CD4-positive, alpha-beta memory T cell (primary cell): ENCODE measurements around the gene KBTBD12. TPM values are rescaled to one million over a fixed set of nuclear protein-coding genes. Genes with fewer than 3 reads are reported as not detected.

Source experiments
- CTCF ChIA-PET: fragments of 350-600 bp; sonication (Branson Sonifier 250); formaldehyde crosslinking; loops from one replicate; lab custom pipeline; 2021; ENCODE audit warnings: inconsistent platforms; ENCODE audit not compliant: partially characterized antibody; lab: Charles Lee
- POLR2A ChIA-PET: fragments of 350-600 bp; sonication (Branson Sonifier 250); formaldehyde crosslinking; loops from one replicate; lab custom pipeline; 2021; ENCODE audit not compliant: partially characterized antibody; lab: Charles Lee
- DNase-seq, 5 donors: peaks; one replicate each; pipeline versions ENCODE4 v3.0.0 to v3.0.0-alpha.2; 2020 to 2022; ENCODE audit warnings: mixed read lengths in 1 of 5
- H3K27ac ChIP-seq: one replicate; pipeline ENCODE4 v1.7.0; 2013; ENCODE audit warnings: low read depth, low read length
- H3K27me3 ChIP-seq: 2 replicates; pipeline ENCODE4 v1.7.0; 2013; ENCODE audit warnings: mild to moderate bottlenecking, low read length, moderate library complexity; ENCODE audit not compliant: insufficient read depth
- H3K36me3 ChIP-seq: 2 replicates; pipeline ENCODE4 v1.7.0; 2013; ENCODE audit warnings: mild to moderate bottlenecking, low read length, moderate library complexity; ENCODE audit not compliant: insufficient read depth
- H3K4me1 ChIP-seq: 2 replicates; pipeline ENCODE4 v1.7.0; 2013; ENCODE audit warnings: mild to moderate bottlenecking, low read length, moderate library complexity; ENCODE audit not compliant: insufficient read depth
- H3K4me3 ChIP-seq, 2 donors: one replicate each; pipeline ENCODE4 v1.7.0; 2013; ENCODE audit warnings: low read length in 2 of 2, mild to moderate bottlenecking in 1 of 2
- H3K9me3 ChIP-seq, 2 donors: one replicate each; pipeline ENCODE4 v1.7.0; 2013; ENCODE audit warnings: low read length in 2 of 2, control low read depth in 1 of 2; ENCODE audit not compliant: control insufficient read depth in 1 of 2
- H3K27ac Mint-ChIP-seq, 7 donors: one replicate each; pipeline ENCODE4 v1.8.0; 2020 to 2021; ENCODE audit warnings: mixed read lengths in 7 of 7, mild to moderate bottlenecking in 6 of 7, inconsistent platforms in 3 of 7, moderate library complexity in 3 of 7
- H3K27me3 Mint-ChIP-seq, 2 donors: one replicate each; pipeline ENCODE4 v1.8.0; 2020 to 2021; ENCODE audit warnings: mixed read lengths in 2 of 2
- H3K36me3 Mint-ChIP-seq, 2 donors: one replicate each; pipeline ENCODE4 v1.8.0; 2020 to 2021; ENCODE audit warnings: mixed read lengths in 2 of 2, inconsistent platforms in 1 of 2, mild to moderate bottlenecking in 1 of 2
- H3K4me1 Mint-ChIP-seq, 4 donors: one replicate each; pipeline ENCODE4 v1.8.0; 2020 to 2021; ENCODE audit warnings: mixed read lengths in 4 of 4, mild to moderate bottlenecking in 1 of 4
- H3K4me3 Mint-ChIP-seq, 8 donors: one replicate each; pipeline ENCODE4 v1.8.0; 2020 to 2021; ENCODE audit warnings: mixed read lengths in 8 of 8, mild to moderate bottlenecking in 7 of 8, moderate library complexity in 6 of 8, inconsistent platforms in 3 of 8
- H3K9me3 Mint-ChIP-seq, 8 donors: one replicate each; pipeline ENCODE4 v1.8.0; 2020 to 2021; ENCODE audit warnings: mixed read lengths in 8 of 8, mild to moderate bottlenecking in 5 of 8, inconsistent platforms in 3 of 8, moderate library complexity in 1 of 8
- intact Hi-C: fragments of 100-400 bp; cut with micrococcal nuclease; formaldehyde crosslinking; loops from one replicate; pipeline ENCODE4 v1.15.1; 2023
- polyA plus RNA-seq, 2 donors: library from polyadenylated mRNA; unstranded; fragments of 300-500 nt; fragmentation: Illumina TruSeq; gene quantifications; one replicate each; pipeline ENCODE4 v1.2.3, GENCODE V29; 2021
- total RNA-seq, 2 experiments: library from RNA; stranded (reverse); gene quantifications; one replicate each; pipeline ENCODE4 v1.2.3, GENCODE V29; 2021

KBTBD12 gene
- total and polyA plus RNA-seq, 4 experiments from 2014 or later = 0.06 TPM; not detected in 3

DNA sequence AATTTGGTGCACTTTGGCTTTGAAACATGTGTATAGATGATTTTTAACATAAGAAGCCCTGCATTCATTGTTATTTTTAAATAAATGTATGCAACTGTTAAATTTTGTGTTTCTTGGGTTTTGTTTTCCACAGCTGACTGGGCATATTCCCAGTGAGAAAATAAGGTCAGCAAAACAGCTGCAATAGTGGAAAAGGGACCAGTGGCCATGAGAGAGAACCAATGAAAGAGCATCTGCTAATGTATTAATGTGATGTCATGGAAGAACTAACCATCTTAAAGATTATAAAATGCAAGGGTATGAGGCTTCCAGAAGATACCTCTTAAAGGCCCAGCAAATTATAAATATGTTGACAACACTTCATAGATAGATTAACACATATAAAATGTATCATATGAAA lies 31.0 kb upstream of the KBTBD12 start:
- Histone ChIP-seq H3K27me3 (no peaks in the 10 kb centered on the region), H3K36me3 (no peaks in the 10 kb centered on the region), H3K4me3 (no peak overlapping the region), H3K9me3 (no peaks in the 10 kb centered on the region), H3K4me1 (no peaks in the 10 kb centered on the region), H3K27ac (no peak overlapping the region)
- H3K27ac Mint-ChIP-seq = no peak overlapping the region
- H3K27me3 Mint-ChIP-seq = peaks cover 14 to 21% of the 10 kb centered on the region in 2 donors
- H3K4me1 Mint-ChIP-seq = no peaks in the 10 kb centered on the region
- DNase-seq = no peak
- no peak overlapping the region for H3K4me3 Mint-ChIP-seq
- CTCF ChIA-PET = no interaction called here
- H3K9me3 Mint-ChIP-seq = peaks cover 0 to 4% (median 0%) of the 10 kb centered on the region in 8 donors
- intact Hi-C loops = no loop called here
- H3K36me3 Mint-ChIP-seq = no peaks in the 10 kb centered on the region
- POLR2A ChIA-PET = no interaction called here

DNA sequence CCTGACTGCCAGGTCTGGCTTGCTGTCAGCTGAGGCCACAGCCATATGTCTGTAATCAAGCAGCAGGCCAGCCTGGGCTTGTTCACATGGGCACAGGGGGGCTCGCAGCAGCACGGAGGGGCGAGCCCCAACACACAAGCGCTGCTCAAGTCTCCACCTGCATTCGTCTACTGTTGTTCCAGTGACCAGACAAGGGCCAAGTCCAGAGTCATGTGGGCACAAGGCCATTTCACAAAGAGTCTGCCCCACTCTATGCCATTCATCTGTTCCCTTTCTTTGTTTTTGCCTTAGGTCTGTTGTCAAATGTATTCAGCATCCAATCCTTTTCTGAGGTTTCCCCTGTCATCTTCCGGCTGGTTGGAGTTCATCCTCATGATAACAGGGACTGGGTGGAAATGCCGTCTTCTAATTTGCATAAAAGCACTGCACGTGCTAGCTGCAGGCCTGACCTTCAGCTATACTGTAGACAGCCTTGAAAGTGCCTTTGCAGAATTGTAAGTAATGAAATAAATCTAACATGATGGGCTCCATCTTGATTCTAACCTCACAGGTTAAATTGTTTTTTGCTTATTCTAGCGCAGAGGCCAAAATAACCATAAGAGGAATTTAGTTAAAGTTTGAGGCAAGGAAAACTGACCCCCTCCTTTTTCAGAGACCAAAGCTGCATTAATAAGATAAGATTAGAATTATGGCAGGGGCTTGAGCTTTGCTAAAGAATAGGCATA lies 28.6 kb upstream of the KBTBD12 start:
- H3K9me3 ChIP-seq = peaks cover 0 to 3% of the 10 kb centered on the region in 2 donors
- H3K4me3 ChIP-seq = no peak overlapping the region
- H3K4me1 Mint-ChIP-seq = no peaks in the 10 kb centered on the region
- no peak for DNase-seq
- H3K4me1 ChIP-seq = no peaks in the 10 kb centered on the region
- peaks cover 2 to 4% of the 10 kb centered on the region in 2 donors for H3K36me3 Mint-ChIP-seq
- peaks cover 11 to 15% of the 10 kb centered on the region in 2 donors for H3K27me3 Mint-ChIP-seq
- no peak overlapping the region for H3K27ac Mint-ChIP-seq
- H3K4me3 Mint-ChIP-seq = no peak overlapping the region
- intact Hi-C loops = no loop called here
- H3K27ac ChIP-seq = no peak overlapping the region
- peaks cover 0 to 16% (median 11%) of the 10 kb centered on the region in 8 donors for H3K9me3 Mint-ChIP-seq
- ChIA-PET CTCF (no interaction called here), POLR2A (no interaction called here)
- no peaks in the 10 kb centered on the region for H3K27me3 ChIP-seq
- no peaks in the 10 kb centered on the region for H3K36me3 ChIP-seq

DNA sequence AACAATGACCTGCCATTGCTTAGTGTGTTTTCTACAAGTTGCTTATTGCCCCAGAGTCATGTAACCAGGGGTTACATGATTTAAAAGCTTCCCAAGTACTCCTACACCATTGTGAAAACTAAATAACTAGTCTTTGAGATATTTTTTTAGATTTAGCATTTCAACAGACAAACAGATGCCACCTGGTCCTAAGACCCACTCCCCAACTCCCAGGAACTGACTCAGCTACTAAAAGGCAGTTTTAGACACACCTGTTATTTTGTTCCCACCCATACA lies 28.1 kb upstream of the KBTBD12 start:
- Histone ChIP-seq H3K4me3 (no peak overlapping the region), H3K27ac (no peak overlapping the region), H3K27me3 (no peaks in the 10 kb centered on the region), H3K36me3 (no peaks in the 10 kb centered on the region), H3K9me3 (peaks cover 0 to 4% of the 10 kb centered on the region in 2 donors), H3K4me1 (no peaks in the 10 kb centered on the region)
- H3K4me1 Mint-ChIP-seq = no peaks in the 10 kb centered on the region
- no peak overlapping the region for H3K4me3 Mint-ChIP-seq
- CTCF ChIA-PET = no interaction called here
- POLR2A ChIA-PET = no interaction called here
- DNase-seq = no peak
- peaks cover 8 to 13% of the 10 kb centered on the region in 2 donors for H3K27me3 Mint-ChIP-seq
- H3K36me3 Mint-ChIP-seq = peaks cover 2 to 4% of the 10 kb centered on the region in 2 donors
- peak overlapping the region in 1 of 7 donors; percentile 27 for H3K27ac Mint-ChIP-seq
- intact Hi-C loops = no loop called here
- H3K9me3 Mint-ChIP-seq = peaks cover 0 to 20% (median 14%) of the 10 kb centered on the region in 8 donors

DNA sequence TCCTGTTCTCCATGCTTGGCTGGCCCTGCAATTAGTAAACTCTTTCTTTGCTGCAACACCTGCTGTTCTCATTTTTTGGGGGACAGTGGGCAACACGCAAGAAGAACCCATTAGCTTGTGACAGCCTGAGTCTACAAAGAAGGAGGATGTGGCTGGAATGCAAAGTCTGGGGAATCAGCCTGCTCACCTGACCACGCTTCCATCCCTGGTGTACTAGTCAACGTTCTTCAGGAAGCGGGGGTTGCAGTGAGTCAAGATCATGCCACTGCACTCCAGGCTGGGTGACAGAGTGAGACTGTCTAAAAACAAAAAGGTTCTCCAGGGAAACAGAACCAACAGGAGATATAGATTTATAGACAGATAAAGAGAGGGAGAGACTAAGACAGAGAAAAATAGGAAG lies 27.7 kb upstream of the KBTBD12 start:
- H3K9me3 ChIP-seq = peaks cover 0 to 4% of the 10 kb centered on the region in 2 donors
- no peaks in the 10 kb centered on the region for H3K4me1 ChIP-seq
- Mint-ChIP-seq H3K27ac (no peak overlapping the region), H3K4me3 (no peak overlapping the region), H3K27me3 (peaks cover 9 to 11% of the 10 kb centered on the region in 2 donors), H3K4me1 (no peaks in the 10 kb centered on the region), H3K36me3 (peaks cover 4% of the 10 kb centered on the region in 2 donors), H3K9me3 (peaks cover 0 to 24% (median 16%) of the 10 kb centered on the region in 8 donors)
- no peak overlapping the region for H3K4me3 ChIP-seq
- POLR2A ChIA-PET = no interaction called here
- DNase-seq = no peak
- intact Hi-C loops = no loop called here
- CTCF ChIA-PET = no interaction called here
- H3K27ac ChIP-seq = no peak overlapping the region
- H3K27me3 ChIP-seq = no peaks in the 10 kb centered on the region
- no peaks in the 10 kb centered on the region for H3K36me3 ChIP-seq

DNA sequence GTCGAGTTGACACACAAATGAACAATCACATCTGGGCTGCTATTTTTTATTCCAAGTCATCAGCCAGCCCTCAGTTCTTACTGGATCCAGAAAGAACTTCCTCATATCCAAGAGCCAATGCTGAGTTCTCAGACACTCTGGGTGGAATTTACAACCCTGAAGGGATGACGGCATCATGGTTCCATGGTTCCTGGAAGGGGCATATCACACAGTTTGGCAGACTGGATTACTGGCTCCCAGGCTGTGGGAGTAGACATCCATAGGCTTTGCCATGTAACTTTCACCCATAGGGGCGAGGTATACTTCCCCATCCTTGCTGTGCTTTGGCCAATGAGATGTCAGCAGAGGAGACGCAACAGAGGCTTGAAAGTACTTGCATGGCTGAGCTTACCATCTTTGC lies 26.9 kb upstream of the KBTBD12 start:
- H3K9me3 ChIP-seq = peaks cover 0 to 4% of the 10 kb centered on the region in 2 donors
- no peak overlapping the region for H3K4me3 ChIP-seq
- intact Hi-C loops = no loop called here
- H3K27ac ChIP-seq = no peak overlapping the region
- Mint-ChIP-seq H3K27ac (no peak overlapping the region), H3K27me3 (peaks cover 8 to 10% of the 10 kb centered on the region in 2 donors), H3K4me3 (no peak overlapping the region), H3K4me1 (no peaks in the 10 kb centered on the region), H3K9me3 (peaks cover 0 to 31% (median 18%) of the 10 kb centered on the region in 8 donors), H3K36me3 (peaks cover 4% of the 10 kb centered on the region in 2 donors)
- H3K27me3 ChIP-seq = no peaks in the 10 kb centered on the region
- DNase-seq = no peak
- no peaks in the 10 kb centered on the region for H3K36me3 ChIP-seq
- POLR2A ChIA-PET = no interaction called here
- H3K4me1 ChIP-seq = no peaks in the 10 kb centered on the region
- CTCF ChIA-PET = no interaction called here

DNA sequence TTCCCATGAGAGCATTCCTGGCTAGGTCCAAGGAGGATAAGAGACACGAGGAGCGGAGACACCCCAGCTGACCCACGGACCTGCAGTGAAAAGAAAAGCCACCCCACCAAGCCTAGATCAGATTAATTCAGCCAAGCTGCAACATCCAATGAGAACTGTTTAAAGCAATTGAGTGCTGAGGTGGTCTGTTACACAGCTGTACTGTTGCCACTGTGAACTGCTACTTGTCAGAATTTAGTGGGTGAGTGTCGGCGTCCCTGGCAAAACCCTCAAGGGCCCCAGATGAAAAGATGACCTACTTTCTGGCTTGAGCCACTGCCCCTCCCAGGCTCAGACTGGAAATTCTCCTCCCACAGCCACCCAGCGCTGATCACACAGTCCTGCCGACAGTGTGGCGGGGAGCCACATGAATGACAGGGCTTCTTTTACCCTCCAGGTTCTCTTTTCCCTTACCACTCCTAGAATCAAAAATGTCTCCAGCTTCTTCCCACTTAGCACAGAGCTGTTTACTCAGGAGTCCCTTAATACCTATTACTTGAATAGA lies 26.4 kb upstream of the KBTBD12 start:
- no peak overlapping the region for H3K27ac Mint-ChIP-seq
- H3K4me3 Mint-ChIP-seq = no peak overlapping the region
- CTCF ChIA-PET = no interaction called here

DNA sequence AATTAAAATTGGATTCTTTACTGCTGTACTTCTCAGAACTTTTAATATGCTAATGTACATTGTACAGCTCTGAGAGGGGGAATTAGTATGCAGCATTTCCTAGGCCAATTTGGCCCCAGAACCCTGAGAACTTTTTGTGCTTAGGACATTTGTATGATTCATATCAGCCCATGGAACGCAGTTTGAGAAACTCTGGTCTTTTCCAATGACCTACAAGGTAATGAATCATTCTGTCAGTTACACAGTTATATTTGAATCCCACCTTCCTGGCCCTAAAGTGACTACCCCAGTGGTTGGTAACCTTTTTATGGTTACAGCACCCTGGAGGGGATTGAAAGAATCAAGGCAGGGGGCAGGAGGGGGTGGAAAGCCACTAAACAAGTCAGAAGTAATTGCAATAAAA lies 25.6 kb upstream of the KBTBD12 start:
- Mint-ChIP-seq H3K27ac (no peak overlapping the region), H3K27me3 (peaks cover 8 to 10% of the 10 kb centered on the region in 2 donors), H3K36me3 (peaks cover 4% of the 10 kb centered on the region in 2 donors), H3K4me3 (peak overlapping the region in 1 of 8 donors; percentile 41), H3K4me1 (no peaks in the 10 kb centered on the region), H3K9me3 (peaks cover 0 to 31% (median 18%) of the 10 kb centered on the region in 8 donors)
- DNase-seq = no peak
- H3K4me3 ChIP-seq = no peak overlapping the region
- ChIA-PET POLR2A (no interaction called here), CTCF (no interaction called here)
- H3K9me3 ChIP-seq = peaks cover 0 to 4% of the 10 kb centered on the region in 2 donors
- H3K27me3 ChIP-seq = no peaks in the 10 kb centered on the region
- no peaks in the 10 kb centered on the region for H3K4me1 ChIP-seq
- no peaks in the 10 kb centered on the region for H3K36me3 ChIP-seq
- intact Hi-C loops = no loop called here
- no peak overlapping the region for H3K27ac ChIP-seq

More for the DNA sequence above, 26.4 kb upstream of the KBTBD12 start:
- Mint-ChIP-seq H3K4me1 (no peaks in the 10 kb centered on the region), H3K36me3 (peaks cover 4% of the 10 kb centered on the region in 2 donors), H3K27me3 (peaks cover 8 to 10% of the 10 kb centered on the region in 2 donors), H3K9me3 (peaks cover 0 to 31% (median 18%) of the 10 kb centered on the region in 8 donors)
- intact Hi-C loops = no loop called here
- no peak for DNase-seq
- no peaks in the 10 kb centered on the region for H3K4me1 ChIP-seq
- no peaks in the 10 kb centered on the region for H3K27me3 ChIP-seq
- no peak overlapping the region for H3K27ac ChIP-seq
- peaks cover 0 to 4% of the 10 kb centered on the region in 2 donors for H3K9me3 ChIP-seq
- no peaks in the 10 kb centered on the region for H3K36me3 ChIP-seq
- H3K4me3 ChIP-seq = no peak overlapping the region
- POLR2A ChIA-PET = no interaction called here
